Measurements from ENCODE around the gene CLIP4.
A peak's percentile ranks its signal among the peaks of the same experiment; 100 is the strongest.
"Not testable (repeated sequence)": the region's sequence is repeated elsewhere in the genome, so short reads cannot be mapped to it uniquely, and the experiment has no call there.

Gene CLIP4, protein sequence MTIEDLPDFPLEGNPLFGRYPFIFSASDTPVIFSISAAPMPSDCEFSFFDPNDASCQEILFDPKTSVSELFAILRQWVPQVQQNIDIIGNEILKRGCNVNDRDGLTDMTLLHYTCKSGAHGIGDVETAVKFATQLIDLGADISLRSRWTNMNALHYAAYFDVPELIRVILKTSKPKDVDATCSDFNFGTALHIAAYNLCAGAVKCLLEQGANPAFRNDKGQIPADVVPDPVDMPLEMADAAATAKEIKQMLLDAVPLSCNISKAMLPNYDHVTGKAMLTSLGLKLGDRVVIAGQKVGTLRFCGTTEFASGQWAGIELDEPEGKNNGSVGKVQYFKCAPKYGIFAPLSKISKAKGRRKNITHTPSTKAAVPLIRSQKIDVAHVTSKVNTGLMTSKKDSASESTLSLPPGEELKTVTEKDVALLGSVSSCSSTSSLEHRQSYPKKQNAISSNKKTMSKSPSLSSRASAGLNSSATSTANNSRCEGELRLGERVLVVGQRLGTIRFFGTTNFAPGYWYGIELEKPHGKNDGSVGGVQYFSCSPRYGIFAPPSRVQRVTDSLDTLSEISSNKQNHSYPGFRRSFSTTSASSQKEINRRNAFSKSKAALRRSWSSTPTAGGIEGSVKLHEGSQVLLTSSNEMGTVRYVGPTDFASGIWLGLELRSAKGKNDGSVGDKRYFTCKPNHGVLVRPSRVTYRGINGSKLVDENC

DNA sequence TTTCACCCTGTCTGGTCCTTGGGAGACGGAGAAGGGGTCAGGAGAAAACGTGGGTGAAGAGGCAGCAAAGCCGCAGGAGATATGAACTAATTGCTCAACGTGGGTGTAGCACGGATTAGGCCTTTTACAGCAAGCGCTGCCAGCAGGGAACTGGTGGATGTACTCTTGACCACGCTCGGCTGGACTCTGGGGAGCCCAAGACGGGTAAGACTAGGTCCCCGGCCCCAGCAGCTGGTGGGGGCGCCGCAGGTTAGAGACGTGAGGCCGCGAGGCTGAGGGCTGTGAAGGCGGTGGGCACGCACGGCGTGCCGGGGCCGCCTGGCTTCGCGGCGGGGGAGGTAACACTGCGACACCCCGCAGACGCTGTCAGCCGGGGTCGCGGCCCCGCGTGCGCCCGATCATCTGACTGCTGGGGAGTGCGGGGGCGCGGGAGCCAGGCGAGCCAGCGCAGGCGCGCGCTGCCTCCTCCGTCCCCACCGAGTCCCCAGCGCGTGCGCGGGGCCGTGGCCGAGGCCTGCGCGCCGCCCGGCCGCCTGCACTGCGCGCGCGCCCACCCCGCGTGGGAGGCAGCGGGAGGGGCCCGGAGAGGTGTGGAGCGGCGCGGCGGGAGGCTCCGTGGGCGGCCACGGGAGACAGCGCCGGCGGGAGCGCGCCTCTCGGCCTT is at the start of gene CLIP4:
TSS of gene CLIP4 (plus strand) at position 470 of the 664 bp plus-strand sequence. CDS start 5,974 bp downstream, outside the sequence.
- DNase-seq (ENCODE audit: low read depth, low spot score), result peak; percentile 81

DNA sequence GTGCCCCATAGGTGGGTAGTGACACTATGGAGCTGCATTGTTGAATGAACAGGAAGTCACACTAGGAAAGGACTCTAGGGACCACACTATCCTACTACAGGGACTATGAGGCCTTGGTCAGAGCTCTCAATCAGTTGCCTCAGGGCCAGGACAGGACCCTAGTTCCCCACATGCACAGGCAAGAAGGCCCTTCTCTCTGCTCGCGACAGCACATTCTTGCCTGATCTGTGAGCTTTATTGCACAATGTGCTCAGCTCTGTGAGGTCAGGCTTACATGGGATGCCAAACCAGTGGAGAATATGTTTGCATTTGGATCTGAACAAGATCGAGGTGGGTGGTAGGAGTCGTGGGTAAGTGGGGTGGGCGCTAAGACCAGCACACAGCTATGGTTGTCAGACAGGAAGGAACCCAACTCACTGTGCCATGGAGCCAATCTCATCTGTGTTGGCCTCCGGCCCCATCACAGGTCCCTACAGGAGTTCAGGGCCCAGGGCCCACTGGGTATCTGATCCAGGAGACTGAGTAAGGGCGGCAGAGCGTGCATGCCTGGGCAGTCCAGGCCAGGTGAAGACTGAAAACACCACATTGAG is 48.8 kb upstream of the CLIP4 start:
- no peak for DNase-seq (ENCODE audit: low read depth, low spot score)

- DNase-seq (ENCODE audit: low read depth, low spot score), result no peak
Measured at GRCh38 chr2:29066997-29067605, 48.1 kb upstream of the CLIP4 start.

DNA sequence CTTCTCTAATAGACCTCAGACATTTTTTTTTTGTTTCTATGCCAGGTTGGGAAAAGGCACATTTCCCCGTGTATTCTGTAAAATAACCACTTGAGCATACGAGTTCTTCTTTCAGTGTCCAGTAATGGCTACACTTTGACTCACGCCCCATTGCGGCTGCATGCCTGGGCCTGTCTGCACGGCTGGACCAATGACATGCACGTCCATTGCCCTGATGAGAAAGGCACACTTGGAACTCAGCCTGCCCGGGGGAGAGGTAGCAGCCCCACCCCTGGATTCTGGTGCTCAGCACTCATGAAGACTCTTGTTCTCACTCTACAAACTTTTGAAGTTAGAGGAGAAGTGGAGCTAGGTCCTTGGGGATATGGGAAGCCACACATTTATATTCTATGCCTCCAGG is 46.7 kb upstream of the CLIP4 start:
- DNase-seq (ENCODE audit: low read depth, low spot score), result no peak

- DNase-seq (ENCODE audit: low read depth, low spot score), result no peak
Measured at GRCh38 chr2:29070526-29070925, 44.7 kb upstream of the CLIP4 start.

GRCh38 chr2:29071032-29071975 is 43.9 kb upstream of the CLIP4 start:
- no peak for DNase-seq (ENCODE audit: low read depth, low spot score)

- no peak for DNase-seq (ENCODE audit: low read depth, low spot score)
Measured at GRCh38 chr2:29072251-29072650, 43.0 kb upstream of the CLIP4 start.

GRCh38 chr2:29072971-29073725 is 42.1 kb upstream of the CLIP4 start:
- DNase-seq (ENCODE audit: low read depth, low spot score), result no peak

DNA sequence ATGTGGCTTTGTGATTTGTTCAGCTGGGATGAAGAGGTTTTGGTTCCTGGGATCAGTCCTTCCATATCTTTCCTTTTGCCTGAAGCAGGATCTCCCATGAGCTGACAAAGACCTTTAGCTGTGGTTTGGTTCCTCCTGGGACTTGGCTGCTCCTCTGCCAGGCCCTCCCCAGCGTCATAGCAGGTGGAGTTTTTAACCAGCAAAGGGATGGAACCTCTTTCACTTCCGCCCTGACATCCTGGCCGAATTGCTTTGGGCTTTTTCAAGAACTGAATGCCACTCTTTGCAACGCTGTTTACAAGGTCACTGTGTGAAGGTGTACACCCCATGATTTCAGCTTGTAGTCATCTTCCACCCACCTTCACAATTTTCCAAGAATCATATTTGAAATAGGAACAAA is 41.3 kb upstream of the CLIP4 start:
- DNase-seq (ENCODE audit: low read depth, low spot score), result no peak

DNA sequence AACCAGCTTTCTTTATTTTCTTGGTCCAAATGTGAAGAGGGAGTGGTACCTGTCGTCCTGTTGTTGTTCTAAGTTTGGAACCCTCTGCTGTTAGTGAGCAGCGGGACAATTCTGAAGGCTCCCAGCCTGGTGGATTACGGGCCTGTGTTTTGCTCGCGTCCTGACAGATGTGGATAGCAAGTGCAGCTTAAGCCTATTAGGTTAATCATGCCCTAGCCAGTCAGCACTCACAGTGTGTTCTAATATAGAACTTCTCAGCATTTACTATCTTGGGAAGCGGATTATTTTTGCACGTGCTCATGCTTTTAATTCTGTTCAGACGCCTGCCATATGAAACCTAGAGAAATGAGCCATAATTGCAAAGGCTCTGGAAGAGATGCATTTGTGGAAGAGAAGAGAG is 40.8 kb upstream of the CLIP4 start, which contains the start of gene PCARE:
TSS of gene PCARE (minus strand) at position 113 of the 400 bp plus-strand sequence. CDS start 262 bp downstream, outside the sequence.
- no peak for DNase-seq (ENCODE audit: low read depth, low spot score)

DNA sequence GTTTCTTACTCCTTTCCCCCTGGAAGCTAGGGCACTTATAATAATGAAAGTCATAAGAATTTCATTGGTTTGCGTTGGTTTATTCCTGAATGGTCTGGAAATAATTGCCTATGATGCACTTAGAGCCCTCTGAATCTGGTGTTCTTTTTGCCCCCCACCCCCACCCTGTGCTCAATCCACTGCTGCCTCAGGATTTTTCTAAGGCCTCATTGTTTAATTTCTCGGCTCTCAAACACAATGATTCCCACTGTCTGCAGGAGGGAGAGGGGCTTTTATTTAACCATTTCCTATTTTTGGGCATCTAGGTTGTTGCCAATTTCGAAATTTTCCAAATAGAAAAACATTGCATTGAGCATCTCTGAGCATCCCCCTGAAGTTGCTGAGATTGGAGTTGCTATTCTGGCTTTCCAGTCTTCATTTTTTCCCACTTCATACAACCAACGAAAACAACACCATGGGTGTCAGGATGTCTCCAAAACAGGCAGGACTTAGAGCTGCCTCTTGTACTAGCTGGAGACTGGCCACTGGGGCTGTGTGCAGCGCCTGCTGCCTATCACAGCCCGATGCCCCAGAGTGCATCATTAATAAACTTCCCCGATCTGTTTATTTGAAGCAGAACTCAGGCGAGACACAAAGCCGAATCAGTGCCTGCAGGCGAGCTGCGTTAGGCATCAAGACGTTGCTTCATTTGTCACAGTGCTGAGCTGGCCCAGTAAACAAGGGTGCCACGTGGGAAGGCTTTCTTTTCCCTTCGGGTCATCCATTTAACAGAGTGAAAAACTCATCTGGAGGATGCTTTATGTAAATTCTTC is 39.1 kb upstream of the CLIP4 start:
- peak; percentile 38 for DNase-seq (ENCODE audit: low read depth, low spot score)

GRCh38 chr2:29079887-29080286 is 35.3 kb upstream of the CLIP4 start:
- no peak for DNase-seq (ENCODE audit: low read depth, low spot score)

DNA sequence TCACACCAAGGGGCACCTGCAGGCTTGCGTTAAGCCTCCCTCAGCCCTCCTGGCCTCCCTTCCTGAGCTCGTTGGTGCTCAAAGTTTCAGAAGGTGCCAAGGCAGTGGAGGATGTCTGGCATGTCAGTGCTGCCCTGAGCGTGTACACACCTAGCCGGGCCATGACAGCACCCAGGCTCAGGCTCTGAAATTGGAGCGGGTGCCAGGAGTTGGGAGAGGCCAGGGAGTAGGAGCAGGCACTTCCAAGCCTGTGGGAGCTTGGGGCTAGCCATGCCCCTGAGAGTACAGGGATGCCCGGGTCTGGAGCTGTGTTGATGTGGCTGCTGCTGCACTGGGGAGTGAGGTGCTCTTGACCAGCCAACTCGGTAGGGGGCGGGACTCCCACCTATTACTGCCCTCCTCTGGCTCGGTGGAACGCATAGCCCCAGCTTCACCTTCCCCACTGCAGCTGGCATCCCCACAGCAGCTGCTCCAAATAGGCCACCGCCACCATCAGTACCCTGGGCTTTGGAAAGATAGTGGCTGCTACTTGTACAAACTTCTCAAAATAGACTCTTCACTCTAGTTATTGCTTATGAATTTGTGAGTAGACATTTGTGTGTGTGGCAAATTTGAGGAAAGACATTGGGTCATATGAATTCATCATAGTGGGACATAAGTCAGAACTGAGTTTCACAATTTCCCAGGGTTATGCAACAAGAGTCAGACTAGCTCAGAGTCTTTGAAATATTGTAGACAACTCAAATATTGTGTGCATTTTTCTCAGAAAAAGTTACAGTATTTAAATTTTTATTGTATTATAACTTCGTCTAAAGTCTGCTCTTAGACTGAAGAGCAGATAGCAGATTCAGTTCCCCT is 34.1 kb upstream of the CLIP4 start:
- DNase-seq (ENCODE audit: low read depth, low spot score), result no peak

DNA sequence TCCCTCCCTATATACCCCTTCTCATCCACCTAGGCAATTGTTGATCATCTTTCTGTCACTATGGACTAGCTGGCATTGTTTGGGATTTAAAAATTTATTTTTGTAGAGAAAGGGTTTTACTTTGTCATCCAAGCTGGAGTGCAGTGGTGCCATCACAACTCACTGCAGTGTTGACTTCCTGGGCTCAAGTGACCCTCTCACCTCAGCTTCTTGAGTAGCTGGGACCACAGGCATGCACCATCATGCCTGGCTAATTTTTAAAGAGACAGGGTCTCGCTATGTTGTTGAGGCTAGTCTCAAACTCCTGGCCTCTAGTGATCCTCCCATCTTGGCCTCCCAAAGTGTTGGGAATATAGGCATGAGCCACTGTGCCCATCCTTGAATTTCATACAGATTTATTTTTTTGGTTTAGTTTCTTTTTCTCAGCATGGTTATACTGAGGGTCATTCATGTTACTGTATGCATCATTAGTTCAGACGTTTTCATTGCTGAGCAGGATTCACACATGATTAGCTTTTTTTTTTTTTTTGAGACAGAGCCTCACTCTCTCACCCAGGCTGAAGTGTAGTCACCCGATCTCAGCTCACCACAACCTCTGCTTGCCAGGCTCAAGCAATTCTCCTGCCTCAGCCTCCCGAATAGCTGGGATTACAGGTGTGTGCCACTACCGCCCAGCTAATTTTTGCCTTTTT is 32.3 kb upstream of the CLIP4 start:
- no peak for DNase-seq (ENCODE audit: low read depth, low spot score)

- DNase-seq (ENCODE audit: low read depth, low spot score), result no peak
Measured at GRCh38 chr2:29084554-29084953, 30.7 kb upstream of the CLIP4 start.

DNA sequence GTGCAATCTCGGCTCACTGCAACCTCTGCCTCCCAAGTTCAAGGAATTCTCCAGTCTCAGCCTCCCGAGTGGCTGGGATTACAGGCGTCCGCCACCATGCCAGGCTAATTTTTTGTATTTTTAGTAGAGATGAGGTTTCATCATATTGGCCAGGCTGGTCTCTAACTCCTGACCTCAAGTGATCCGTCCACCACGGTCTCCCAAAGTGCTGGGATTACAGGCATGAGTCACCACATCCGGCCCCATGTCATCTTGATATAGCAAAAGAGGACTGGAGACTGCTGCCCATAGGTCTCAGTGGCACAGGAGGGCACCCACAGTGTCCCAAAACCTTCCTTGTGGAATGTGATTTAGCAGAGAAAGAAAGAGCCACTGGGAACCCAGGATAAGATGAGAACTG is 24.9 kb upstream of the CLIP4 start:
- DNase-seq (ENCODE audit: low read depth, low spot score), result not testable (repeated sequence)

- DNase-seq (ENCODE audit: low read depth, low spot score), result no peak
Measured at GRCh38 chr2:29096969-29097368, 18.2 kb upstream of the CLIP4 start.
